Endothelial cell of hepatic sinusoid (primary cell): ENCODE data around the gene SIM2.

Experiments used
- in situ Hi-C: cut with HindIII; loops from 2 replicates; pipeline ENCODE4 v1.10.0; 2017; ENCODE audit warnings: low sequenced_read_pairs

SIM2 gene

DNA sequence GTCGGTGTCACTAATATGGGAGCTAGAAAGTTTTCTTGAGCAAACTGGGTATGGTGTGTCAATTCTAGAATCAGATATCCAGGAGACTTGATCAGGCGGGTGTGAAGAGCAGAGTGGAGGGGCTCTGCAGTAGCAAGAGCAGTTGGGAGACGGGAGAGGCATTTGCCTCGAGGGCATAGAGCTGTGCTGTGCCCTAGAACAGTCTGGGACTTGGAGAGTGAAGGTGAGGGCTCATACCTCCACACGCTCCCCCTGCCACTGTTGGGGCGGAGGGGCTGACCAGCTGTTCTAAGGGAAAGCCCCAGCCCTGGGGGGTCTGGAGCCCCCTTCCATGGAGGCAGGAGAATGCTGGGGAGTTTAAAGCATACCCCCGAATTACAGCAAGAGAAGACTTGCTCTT lies 33.8 kb downstream of the SIM2 start:
- in situ Hi-C loops = no loop called here

DNA sequence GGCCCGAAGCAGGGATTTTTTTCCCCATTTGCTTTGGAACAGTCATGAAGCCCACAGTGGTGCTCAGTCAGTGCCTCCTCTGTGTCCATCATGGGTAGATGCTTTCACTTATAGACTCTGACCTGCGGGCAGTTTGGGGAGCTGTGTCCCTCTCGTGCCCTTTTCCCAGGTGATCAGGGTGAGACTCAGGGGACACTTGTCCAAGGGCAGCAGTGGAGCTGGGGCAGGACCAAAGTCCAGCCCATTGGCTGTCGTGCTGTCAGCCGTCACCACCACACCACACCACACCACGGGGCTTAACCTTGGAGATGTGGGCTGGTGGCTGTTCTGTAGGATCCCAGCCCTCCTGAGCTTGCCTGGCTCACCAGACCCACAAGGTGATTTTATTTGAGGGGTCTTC lies 34.9 kb downstream of the SIM2 start:
- in situ Hi-C loops = no loop called here

DNA sequence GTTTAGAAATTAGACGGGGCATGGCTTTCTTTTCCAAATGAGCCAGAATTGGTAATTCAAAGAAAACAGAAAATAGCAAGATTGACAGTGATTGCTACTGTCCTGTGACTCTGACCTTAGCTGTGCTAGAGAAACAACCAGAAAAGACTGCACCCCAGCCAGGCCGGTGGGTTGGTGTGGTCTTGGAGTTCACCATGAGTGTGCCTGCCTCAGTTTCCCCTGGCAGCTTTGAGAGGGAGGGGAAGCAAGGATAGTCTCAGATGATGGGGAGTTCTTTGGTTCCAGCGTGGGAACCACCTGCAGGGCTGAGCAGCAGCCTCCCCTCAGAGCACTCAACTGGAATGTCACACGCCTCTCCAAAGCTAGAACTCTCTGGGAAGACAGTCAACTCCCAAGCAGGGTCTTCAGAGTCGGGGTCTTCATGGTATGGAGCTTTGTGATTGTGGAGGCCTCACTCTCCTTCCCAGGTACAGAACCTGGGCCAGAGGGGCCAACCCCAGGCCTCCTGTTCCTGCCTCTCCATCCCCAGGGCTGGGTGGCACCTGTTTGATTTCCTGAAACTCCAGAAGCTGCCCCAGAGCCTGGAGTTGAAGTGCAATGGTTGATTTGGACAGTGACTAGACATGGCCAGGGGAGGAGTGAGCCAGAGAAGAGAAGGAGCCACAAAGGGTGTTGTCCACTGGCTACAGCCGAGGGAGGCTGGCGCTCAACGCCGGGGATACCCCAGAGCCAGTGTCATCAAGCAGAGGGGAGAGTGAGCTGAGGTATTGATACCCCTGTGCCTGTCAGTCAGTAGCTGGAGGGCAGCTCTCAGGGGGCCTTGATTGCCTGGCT lies 35.7 kb downstream of the SIM2 start:
- in situ Hi-C loops = no loop called here

GRCh38 chr21:36735201-36735515 lies 36.2 kb downstream of the SIM2 start:
- in situ Hi-C loops = no loop called here

DNA sequence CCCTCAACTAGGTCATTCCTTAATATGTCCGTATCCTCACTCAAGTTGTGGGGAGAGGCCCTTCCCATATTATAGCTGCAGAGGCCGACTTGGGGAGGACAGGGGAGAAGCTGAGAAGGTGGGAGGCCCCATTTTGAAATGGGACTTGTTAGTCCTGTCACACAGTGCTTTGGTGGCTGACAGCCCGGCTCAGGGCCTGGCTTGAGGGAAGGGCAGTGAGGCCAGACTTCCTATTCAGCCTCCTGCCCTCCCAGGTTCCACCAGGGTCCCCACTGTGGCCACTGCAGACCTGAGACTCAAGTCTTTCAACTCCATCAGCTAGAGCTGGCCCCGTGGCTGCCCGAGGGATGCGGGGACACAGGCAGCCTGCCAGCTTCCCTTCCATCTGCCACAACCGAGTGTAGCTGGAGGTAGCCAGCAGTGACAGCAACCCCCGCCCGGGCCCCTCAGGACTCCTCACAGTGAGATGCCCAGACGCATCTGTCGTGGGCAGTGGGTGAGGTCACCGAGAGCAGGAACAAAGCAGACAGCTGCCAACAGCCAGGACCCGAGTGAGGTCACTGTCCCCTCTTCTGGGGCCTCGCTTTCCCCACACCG lies 36.9 kb downstream of the SIM2 start:
- in situ Hi-C loops = no loop called here

DNA sequence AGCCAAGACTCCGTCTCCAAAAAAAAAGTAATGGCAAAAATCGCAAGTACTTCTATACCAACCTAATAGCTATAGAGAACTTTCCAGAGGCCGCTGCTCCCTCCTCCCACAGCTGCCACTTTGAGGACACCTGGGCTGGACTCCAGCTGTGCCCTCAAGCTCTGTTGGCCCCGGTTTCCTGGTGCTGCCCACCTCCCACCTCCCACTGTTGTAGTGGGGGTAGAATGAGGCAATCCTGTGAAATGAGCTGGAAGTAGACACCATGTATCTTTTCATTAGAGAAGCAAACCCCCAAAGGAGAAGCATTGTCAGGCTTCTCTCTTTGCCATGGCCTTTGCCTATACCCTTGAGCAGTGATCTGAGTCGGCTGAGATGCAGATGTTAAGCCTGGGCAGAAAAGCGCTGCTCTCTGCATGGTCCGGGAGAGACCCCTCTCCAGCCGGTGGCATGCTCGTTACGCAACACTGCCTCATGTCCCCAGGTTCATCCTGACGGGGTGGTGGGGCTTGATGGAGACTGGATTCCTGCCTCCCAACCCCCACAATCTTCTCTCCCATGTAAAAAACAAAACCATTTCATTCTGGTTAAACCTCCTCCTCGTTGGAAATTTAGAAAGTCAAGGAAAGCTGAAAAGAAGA lies 39.7 kb downstream of the SIM2 start:
- in situ Hi-C loops = no loop called here

DNA sequence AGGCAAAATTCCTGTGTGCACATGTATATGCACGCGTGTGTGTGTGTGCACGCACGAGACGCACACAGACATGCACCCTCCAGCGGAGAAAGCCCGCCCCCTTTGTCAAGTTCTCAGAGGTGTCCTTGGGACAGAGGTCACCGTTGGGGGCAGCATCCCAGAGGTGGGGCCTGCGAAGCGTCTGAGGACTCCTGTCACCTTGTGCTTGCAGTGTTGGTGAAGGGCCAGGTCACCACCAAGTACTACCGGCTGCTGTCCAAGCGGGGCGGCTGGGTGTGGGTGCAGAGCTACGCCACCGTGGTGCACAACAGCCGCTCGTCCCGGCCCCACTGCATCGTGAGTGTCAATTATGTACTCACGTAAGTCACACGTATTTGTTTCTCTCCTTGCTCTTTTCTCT lies 42.6 kb downstream of the SIM2 start:
- in situ Hi-C loops = loop anchor here (5.0 kb wide), 1 partner anchor 74 kb away; no protein-coding TSS in a partner anchor

DNA sequence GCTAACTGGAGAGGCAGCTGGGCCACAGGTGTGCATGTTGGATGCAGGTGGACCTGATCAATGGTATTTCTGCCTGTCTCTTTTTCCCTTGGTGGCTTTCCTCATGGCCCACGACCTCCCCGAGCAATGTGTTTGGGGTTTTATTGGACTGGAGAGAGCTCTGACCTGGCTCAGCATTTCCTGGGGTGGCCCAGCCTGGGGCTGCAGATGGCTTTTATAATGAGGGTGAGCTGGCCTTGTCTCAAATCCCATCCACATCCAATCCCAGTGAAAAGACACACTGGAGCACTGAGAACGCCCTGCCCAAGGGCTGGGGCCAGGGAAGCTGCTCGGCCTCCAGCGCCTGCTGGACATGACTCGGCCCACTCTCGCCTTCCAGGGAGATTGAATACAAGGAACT lies 44.1 kb downstream of the SIM2 start:
- in situ Hi-C loops = loop anchor here (5.0 kb wide), 1 partner anchor 76 kb away; no protein-coding TSS in a partner anchor

DNA sequence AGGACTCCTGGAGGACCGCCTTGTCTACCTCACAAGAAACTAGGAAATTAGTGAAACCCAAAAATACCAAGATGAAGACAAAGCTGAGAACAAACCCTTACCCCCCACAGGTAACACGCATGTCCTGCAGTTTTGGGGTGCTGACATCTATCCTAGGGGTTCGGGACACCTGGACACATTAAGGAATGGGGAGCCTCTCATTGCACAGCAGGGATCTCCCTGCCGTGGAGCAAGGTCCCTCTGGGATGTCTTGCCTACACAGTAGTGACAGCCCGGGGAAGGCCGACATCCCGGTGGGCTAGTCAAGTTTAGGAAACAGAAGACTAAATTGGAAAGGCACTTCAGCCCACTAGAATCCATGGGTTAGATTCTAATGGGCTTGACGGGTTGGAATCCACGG lies 44.5 kb downstream of the SIM2 start:
- in situ Hi-C loops = loop anchor here (5.0 kb wide), 1 partner anchor 76 kb away; no protein-coding TSS in a partner anchor

DNA sequence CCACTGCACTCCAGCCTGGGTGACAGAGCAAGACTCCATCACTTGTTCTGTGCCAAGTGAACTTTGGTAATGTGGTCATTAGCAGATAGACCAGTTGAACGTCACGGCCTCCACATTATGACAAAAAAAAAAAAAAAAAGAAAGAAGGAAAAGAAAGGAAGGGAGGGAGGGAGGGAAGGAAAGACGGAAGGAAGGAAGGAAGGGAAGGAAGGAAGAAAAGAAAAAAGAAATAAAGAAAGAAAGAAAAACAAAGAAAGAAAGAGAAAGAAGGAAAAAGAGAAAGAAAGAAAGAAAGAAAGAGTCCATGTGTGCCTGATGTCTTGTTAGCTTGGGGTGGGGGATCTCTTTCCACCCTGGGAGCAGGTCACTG lies 45.3 kb downstream of the SIM2 start:
- in situ Hi-C loops = loop anchor here (5.0 kb wide), 1 partner anchor 77 kb away; no protein-coding TSS in a partner anchor

DNA sequence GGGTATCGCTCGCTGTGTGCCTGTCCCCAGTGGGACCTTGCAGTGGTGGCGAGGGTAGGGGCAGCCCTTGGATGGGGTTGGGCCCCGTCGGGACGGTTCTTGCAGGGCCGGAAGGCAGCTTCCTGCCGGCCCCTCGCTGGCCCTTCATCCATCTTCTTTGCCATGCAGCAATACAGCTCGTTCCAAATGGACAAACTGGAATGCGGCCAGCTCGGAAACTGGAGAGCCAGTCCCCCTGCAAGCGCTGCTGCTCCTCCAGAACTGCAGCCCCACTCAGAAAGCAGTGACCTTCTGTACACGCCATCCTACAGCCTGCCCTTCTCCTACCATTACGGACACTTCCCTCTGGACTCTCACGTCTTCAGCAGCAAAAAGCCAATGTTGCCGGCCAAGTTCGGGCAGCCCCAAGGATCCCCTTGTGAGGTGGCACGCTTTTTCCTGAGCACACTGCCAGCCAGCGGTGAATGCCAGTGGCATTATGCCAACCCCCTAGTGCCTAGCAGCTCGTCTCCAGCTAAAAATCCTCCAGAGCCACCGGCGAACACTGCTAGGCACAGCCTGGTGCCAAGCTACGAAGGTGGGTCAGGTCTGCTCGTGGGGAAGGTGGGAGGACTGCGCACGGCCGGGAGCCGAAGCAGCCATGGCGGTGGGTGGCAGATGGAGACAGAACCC lies 45.8 kb downstream of the SIM2 start:
- in situ Hi-C loops = loop anchor here (5.0 kb wide), 1 partner anchor 77 kb away; no protein-coding TSS in a partner anchor

GRCh38 chr21:36745459-36745858 lies 46.5 kb downstream of the SIM2 start:
- in situ Hi-C loops = no loop called here

DNA sequence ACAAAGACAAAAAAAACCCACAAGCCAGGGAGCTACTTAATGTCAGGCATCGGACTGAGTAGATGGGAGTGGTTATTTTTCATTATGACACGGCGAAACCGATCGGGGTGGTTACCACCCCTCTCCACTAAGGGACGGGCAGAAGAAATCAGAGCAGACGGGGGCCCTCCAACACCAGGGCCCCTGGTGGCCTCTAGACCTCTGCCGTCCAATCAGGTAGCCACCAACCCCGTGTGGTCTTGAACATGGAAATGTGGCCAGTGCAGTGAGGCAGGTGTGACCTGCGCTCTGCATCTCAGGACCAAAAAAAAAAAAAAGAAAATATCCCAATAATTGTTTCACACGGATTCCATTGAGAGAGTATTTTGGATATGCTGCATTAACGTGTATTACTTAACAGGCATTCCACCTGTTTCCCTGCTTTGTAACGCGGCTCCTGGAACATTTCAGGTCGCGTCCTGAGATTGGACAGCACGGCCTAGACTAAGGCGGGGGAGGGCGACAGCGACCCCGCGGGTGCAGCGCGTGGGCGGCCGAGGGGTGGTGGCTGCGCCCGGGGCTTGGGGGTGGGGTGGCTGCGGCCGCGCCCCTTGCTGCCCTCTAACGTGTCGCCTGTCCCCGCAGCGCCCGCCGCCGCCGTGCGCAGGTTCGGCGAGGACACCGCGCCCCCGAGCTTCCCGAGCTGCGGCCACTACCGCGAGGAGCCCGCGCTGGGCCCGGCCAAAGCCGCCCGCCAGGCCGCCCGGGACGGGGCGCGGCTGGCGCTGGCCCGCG lies 48.3 kb downstream of the SIM2 start:
- in situ Hi-C loops = no loop called here

DNA sequence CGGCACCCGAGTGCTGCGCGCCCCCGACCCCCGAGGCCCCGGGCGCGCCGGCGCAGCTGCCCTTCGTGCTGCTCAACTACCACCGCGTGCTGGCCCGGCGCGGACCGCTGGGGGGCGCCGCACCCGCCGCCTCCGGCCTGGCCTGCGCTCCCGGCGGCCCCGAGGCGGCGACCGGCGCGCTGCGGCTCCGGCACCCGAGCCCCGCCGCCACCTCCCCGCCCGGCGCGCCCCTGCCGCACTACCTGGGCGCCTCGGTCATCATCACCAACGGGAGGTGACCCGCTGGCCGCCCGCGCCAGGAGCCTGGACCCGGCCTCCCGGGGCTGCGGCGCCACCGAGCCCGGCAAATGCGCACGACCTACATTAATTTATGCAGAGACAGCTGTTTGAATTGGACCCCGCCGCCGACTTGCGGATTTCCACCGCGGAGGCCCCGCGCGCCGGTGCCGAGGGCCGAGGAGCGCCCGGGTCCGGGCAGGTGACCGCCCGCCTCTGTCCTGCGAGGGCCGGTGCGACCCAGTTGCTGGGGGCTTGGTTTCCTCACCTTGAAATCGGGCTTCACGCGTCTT lies 49.0 kb downstream of the SIM2 start:
- in situ Hi-C loops = no loop called here

- in situ Hi-C loops = no loop called here
Observed at GRCh38 chr21:36749935-36750575, 51.1 kb downstream of the SIM2 start.

DNA sequence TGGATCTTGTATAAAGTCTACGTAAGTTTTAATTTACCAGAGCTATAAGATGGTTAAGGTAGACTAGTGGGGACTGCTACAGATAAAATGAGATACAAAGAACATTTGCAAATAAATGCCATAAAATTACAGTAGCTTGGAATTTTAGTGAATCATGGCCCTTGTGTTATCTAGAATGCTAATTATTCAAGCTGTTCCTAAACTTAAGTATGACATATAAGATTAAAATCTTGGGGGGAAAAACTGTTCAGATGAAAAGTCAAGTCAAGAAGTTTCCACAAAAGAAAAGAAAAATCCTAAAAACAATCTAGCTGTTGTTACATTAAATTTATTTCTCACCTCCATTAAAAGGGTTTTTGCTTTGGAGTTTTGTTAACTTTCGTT lies 51.7 kb downstream of the SIM2 start:
- in situ Hi-C loops = no loop called here

GRCh38 chr21:36751383-36751782 lies 52.5 kb downstream of the SIM2 start:
- in situ Hi-C loops = no loop called here

GRCh38 chr21:36753556-36753955 lies 54.6 kb downstream of the SIM2 start:
- in situ Hi-C loops = no loop called here

GRCh38 chr21:36754241-36754898 lies 55.5 kb downstream of the SIM2 start:
- in situ Hi-C loops = no loop called here
